ENCODE data around the gene CPA1.

Gene CPA1

GRCh38 chr7:130369831-130370550, 10.3 kb upstream of the CPA1 start:
- no peaks in the 10 kb centered on the region for H3K79me2 ChIP-seq (ENCODE audit: control insufficient read depth, low read length)
- H3K9me2 ChIP-seq (replicated peaks; ENCODE audit: control insufficient read depth, low read length): no peaks in the 10 kb centered on the region
- no peaks in the 10 kb centered on the region for H3F3A ChIP-seq (ENCODE audit: control insufficient read depth, insufficient read depth)
- H3K36me3 ChIP-seq (ENCODE audit: control insufficient read depth, low read length): no peaks in the 10 kb centered on the region
- H3K27me3 ChIP-seq (ENCODE audit: control insufficient read depth, low read length): no peaks in the 10 kb centered on the region
- TF ChIP-seq EZH2phosphoT487 (IDR thresholded peaks at IDR 0.05; ENCODE audit: borderline replicate concordance, low read length) (no peak), CTCF (IDR thresholded peaks at IDR 0.05; ENCODE audit: low read depth, low read length, poor library complexity, severe bottlenecking) (no peak)
- no peak overlapping the region for H3K4me3 ChIP-seq (ENCODE audit: low read length)
- no peak overlapping the region for H3K4me2 ChIP-seq (ENCODE audit: low read length)
- H4K20me1 ChIP-seq (ENCODE audit: control insufficient read depth, insufficient read depth, low read depth, low read length): no peaks in the 10 kb centered on the region
- no peaks in the 10 kb centered on the region for H3K4me1 ChIP-seq (ENCODE audit: control insufficient read depth, low read length)
- no peaks in the 10 kb centered on the region for H3K9me3 ChIP-seq (ENCODE audit: control insufficient read depth, insufficient read depth, low read length)
- no peak overlapping the region for H3K27ac ChIP-seq (ENCODE audit: low read depth, low read length)

DNA sequence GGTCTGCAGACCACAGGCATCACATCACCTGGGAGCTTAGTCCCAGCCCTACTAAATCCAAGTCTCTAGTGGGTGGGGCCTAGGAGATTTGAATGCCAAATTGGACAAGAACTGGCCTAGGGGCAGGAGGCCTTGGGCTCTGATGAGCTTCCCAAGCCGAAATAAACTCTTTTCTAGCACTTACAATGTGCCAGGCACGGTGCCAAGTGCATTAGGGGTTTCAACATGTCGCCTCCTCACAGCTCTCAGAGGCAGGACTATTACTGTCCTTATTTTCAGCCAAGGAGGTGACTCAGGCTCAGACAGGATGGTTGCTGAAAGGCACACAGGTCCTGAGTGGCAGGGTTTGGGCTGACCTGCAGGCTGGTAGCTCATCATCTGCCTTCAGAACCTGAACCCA, 9.2 kb upstream of the CPA1 start:
- TF ChIP-seq CTCF (IDR thresholded peaks at IDR 0.05; ENCODE audit: low read depth, low read length, poor library complexity, severe bottlenecking) (no peak), EZH2phosphoT487 (IDR thresholded peaks at IDR 0.05; ENCODE audit: borderline replicate concordance, low read length) (no peak)
- H3K4me3 ChIP-seq (ENCODE audit: low read length): no peak overlapping the region
- H3K4me2 ChIP-seq (ENCODE audit: low read length): no peak overlapping the region
- H3K9me2 ChIP-seq (replicated peaks; ENCODE audit: control insufficient read depth, low read length): no peaks in the 10 kb centered on the region
- H3K4me1 ChIP-seq (ENCODE audit: control insufficient read depth, low read length): no peaks in the 10 kb centered on the region
- H3F3A ChIP-seq (ENCODE audit: control insufficient read depth, insufficient read depth): no peaks in the 10 kb centered on the region
- no peaks in the 10 kb centered on the region for H3K79me2 ChIP-seq (ENCODE audit: control insufficient read depth, low read length)
- no peaks in the 10 kb centered on the region for H4K20me1 ChIP-seq (ENCODE audit: control insufficient read depth, insufficient read depth, low read depth, low read length)
- no peak overlapping the region for H3K27ac ChIP-seq (ENCODE audit: low read depth, low read length)
- no peaks in the 10 kb centered on the region for H3K27me3 ChIP-seq (ENCODE audit: control insufficient read depth, low read length)
- H3K9me3 ChIP-seq (ENCODE audit: control insufficient read depth, insufficient read depth, low read length): peaks cover 3% of the 10 kb centered on the region; the same call in 1 of the 2 replicates
- no peaks in the 10 kb centered on the region for H3K36me3 ChIP-seq (ENCODE audit: control insufficient read depth, low read length)

- no peaks in the 10 kb centered on the region for H3K36me3 ChIP-seq (ENCODE audit: control insufficient read depth, low read length)
Measured at GRCh38 chr7:130372402-130373165, 7.7 kb upstream of the CPA1 start.

More at GRCh38 chr7:130372402-130373165, 7.7 kb upstream of the CPA1 start:
- Histone ChIP-seq H3K79me2 (ENCODE audit: control insufficient read depth, low read length) (no peaks in the 10 kb centered on the region), H3K4me3 (ENCODE audit: low read length) (no peak overlapping the region), H3K4me1 (ENCODE audit: control insufficient read depth, low read length) (no peaks in the 10 kb centered on the region), H4K20me1 (ENCODE audit: control insufficient read depth, insufficient read depth, low read depth, low read length) (no peaks in the 10 kb centered on the region), H3F3A (ENCODE audit: control insufficient read depth, insufficient read depth) (no peaks in the 10 kb centered on the region), H3K4me2 (ENCODE audit: low read length) (no peak overlapping the region), H3K9me2 (replicated peaks; ENCODE audit: control insufficient read depth, low read length) (no peaks in the 10 kb centered on the region), H3K27ac (ENCODE audit: low read depth, low read length) (no peak overlapping the region), H3K27me3 (ENCODE audit: control insufficient read depth, low read length) (no peaks in the 10 kb centered on the region), H3K9me3 (ENCODE audit: control insufficient read depth, insufficient read depth, low read length) (peaks cover 11% of the 10 kb centered on the region; the same call in 1 of the 2 replicates)
- TF ChIP-seq EZH2phosphoT487 (IDR thresholded peaks at IDR 0.05; ENCODE audit: borderline replicate concordance, low read length) (no peak), CTCF (IDR thresholded peaks at IDR 0.05; ENCODE audit: low read depth, low read length, poor library complexity, severe bottlenecking) (no peak)

All from DOHH2 (cell line).